Measurements from ENCODE around the gene RCVRN. TPM values are rescaled to one million over a fixed set of nuclear protein-coding genes. Genes with fewer than 3 reads are reported as not detected.

Gene RCVRN
- total RNA-seq, 1 donor from 2014 or later: 0.49 TPM

- TF ChIP-seq CTCF (IDR thresholded peaks at IDR 0.05): no peak
- TF ChIP-seq POLR2A (IDR thresholded peaks at IDR 0.05): no peak
- no peak for TF ChIP-seq POLR2AphosphoS5 (IDR thresholded peaks at IDR 0.05; ENCODE audit: insufficient read depth in 1 of 2, low read depth in 1 of 2)
- peak; percentile 19 to 49 for DNase-seq (ENCODE audit: extremely low spot score in 2 of 2)
- peaks cover 3% of the 10 kb centered on the region for H3K9me3 ChIP-seq
- H3K27me3 ChIP-seq: no peaks in the 10 kb centered on the region
- no peaks in the 10 kb centered on the region for H3K36me3 ChIP-seq
- no peak overlapping the region for H3K4me3 ChIP-seq
- intact Hi-C loops (cut with DNase I): no loop called here
- no peak overlapping the region for H3K27ac ChIP-seq
- no peaks in the 10 kb centered on the region for H3K4me1 ChIP-seq
Observed at GRCh38 chr17:9862949-9863348, 42.1 kb downstream of the RCVRN start.

GRCh38 chr17:9862220-9862619 is 42.9 kb downstream of the RCVRN start:
- H3K4me3 ChIP-seq: no peak overlapping the region
- TF ChIP-seq POLR2AphosphoS5 (IDR thresholded peaks at IDR 0.05; ENCODE audit: insufficient read depth in 1 of 2, low read depth in 1 of 2) (no peak), CTCF (IDR thresholded peaks at IDR 0.05) (no peak), POLR2A (IDR thresholded peaks at IDR 0.05) (no peak)
- no peaks in the 10 kb centered on the region for H3K27me3 ChIP-seq
- H3K36me3 ChIP-seq: no peaks in the 10 kb centered on the region
- no peak overlapping the region for H3K27ac ChIP-seq
- H3K4me1 ChIP-seq: no peaks in the 10 kb centered on the region
- no peak for DNase-seq (ENCODE audit: extremely low spot score in 2 of 2)
- peaks cover 3% of the 10 kb centered on the region for H3K9me3 ChIP-seq
- intact Hi-C loops (cut with DNase I): no loop called here

- Histone ChIP-seq H3K4me3 (no peak overlapping the region), H3K36me3 (no peaks in the 10 kb centered on the region), H3K9me3 (peaks cover 3% of the 10 kb centered on the region), H3K27ac (no peak overlapping the region), H3K27me3 (no peaks in the 10 kb centered on the region), H3K4me1 (no peaks in the 10 kb centered on the region)
- TF ChIP-seq POLR2A (IDR thresholded peaks at IDR 0.05): no peak
- no peak for TF ChIP-seq POLR2AphosphoS5 (IDR thresholded peaks at IDR 0.05; ENCODE audit: insufficient read depth in 1 of 2, low read depth in 1 of 2)
- TF ChIP-seq CTCF (IDR thresholded peaks at IDR 0.05): no peak
- DNase-seq (ENCODE audit: extremely low spot score in 2 of 2): peak; percentile 34 to 60
- intact Hi-C loops (cut with DNase I): no loop called here
Observed at GRCh38 chr17:9860851-9861250, 44.2 kb downstream of the RCVRN start.

GRCh38 chr17:9859781-9860180 is 45.3 kb downstream of the RCVRN start:
- no peak for TF ChIP-seq POLR2AphosphoS5 (IDR thresholded peaks at IDR 0.05; ENCODE audit: insufficient read depth in 1 of 2, low read depth in 1 of 2)
- no peak for TF ChIP-seq CTCF (IDR thresholded peaks at IDR 0.05)
- no peak for TF ChIP-seq POLR2A (IDR thresholded peaks at IDR 0.05)
- no peaks in the 10 kb centered on the region for H3K27me3 ChIP-seq
- peaks cover 3% of the 10 kb centered on the region for H3K9me3 ChIP-seq
- intact Hi-C loops (cut with DNase I): no loop called here
- H3K27ac ChIP-seq: no peak overlapping the region
- H3K4me3 ChIP-seq: no peak overlapping the region
- no peaks in the 10 kb centered on the region for H3K36me3 ChIP-seq
- peak; percentile 32 to 61 for DNase-seq (ENCODE audit: extremely low spot score in 2 of 2)
- H3K4me1 ChIP-seq: no peaks in the 10 kb centered on the region

GRCh38 chr17:9855036-9855435 is 50.0 kb downstream of the RCVRN start:
- intact Hi-C loops (cut with DNase I): no loop called here
- H3K27me3 ChIP-seq: no peaks in the 10 kb centered on the region
- no peaks in the 10 kb centered on the region for H3K4me1 ChIP-seq
- peak in 1 of 2 donors; percentile 32 for DNase-seq (ENCODE audit: extremely low spot score in 2 of 2)
- no peak overlapping the region for H3K27ac ChIP-seq
- no peak for TF ChIP-seq POLR2AphosphoS5 (IDR thresholded peaks at IDR 0.05; ENCODE audit: insufficient read depth in 1 of 2, low read depth in 1 of 2)
- no peak for TF ChIP-seq CTCF (IDR thresholded peaks at IDR 0.05)
- no peak for TF ChIP-seq POLR2A (IDR thresholded peaks at IDR 0.05)
- H3K9me3 ChIP-seq: peaks cover 3% of the 10 kb centered on the region
- no peak overlapping the region for H3K4me3 ChIP-seq
- H3K36me3 ChIP-seq: no peaks in the 10 kb centered on the region

Measured in vagina (tissue), 2 donors.